HG02943 (cell line): ENCODE results near the gene MAP4.
"Not testable (repeated sequence)": the region's sequence is repeated elsewhere in the genome, so short reads cannot be mapped to it uniquely, and the experiment has no call there.

Experiments
- ATAC-seq: cut with Tn5 transposase; IDR thresholded peaks from one replicate; pipeline ENCODE4 v1.9.1; 2021; ENCODE audit warnings: mild to moderate bottlenecking, low read depth, moderate library complexity; ENCODE audit not compliant: unreplicated experiment

Gene MAP4

GRCh38 chr3:48014358-48014757 is 1.9 kb downstream of the MAP4 start:
- no peak for ATAC-seq

- ATAC-seq, result no peak
Measured at GRCh38 chr3:48013288-48013980, 2.8 kb downstream of the MAP4 start.

DNA sequence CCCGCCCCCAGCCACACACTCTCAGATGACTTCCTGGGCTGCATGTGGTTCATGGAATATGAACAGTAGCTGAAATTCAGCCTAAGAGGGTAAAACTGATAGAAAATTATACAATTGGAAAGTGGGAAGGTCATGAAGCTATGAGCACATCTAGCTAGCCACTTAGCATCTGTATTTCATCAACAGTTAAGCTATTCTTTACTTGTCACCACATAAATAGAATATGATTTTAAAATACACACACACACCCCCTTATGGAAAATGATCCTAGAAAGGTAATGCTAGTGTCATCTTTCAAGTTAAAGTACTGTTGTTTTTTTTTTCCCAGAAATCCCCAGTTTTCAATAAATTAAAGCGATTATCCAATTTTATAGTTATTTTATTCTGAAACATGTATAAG is 3.6 kb downstream of the MAP4 start:
- no peak for ATAC-seq

- not testable (repeated sequence) for ATAC-seq
Measured at GRCh38 chr3:48008066-48008465, 8.2 kb downstream of the MAP4 start.

DNA sequence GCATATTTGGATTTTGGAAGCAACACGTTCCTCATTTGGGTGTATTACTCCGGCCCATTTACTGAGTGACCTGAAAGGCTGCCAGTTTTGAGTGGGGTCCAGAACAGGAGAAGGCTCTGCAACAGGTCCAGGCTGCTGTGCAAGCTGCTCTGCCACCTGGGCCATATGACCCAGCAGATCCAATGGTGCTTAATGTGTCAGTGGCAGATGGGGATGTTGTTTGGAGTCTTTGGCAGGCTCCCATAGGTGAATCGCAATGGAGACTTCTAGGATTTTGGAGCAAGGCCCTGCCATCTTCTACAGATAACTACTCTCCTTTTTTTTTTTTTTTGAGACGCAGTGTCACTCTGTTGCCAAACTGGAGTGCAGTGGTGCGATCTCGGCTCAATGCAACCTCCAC is 8.9 kb downstream of the MAP4 start:
- not testable (repeated sequence) for ATAC-seq

- ATAC-seq, result not testable (repeated sequence)
Measured at GRCh38 chr3:48006794-48007193, 9.4 kb downstream of the MAP4 start.

DNA sequence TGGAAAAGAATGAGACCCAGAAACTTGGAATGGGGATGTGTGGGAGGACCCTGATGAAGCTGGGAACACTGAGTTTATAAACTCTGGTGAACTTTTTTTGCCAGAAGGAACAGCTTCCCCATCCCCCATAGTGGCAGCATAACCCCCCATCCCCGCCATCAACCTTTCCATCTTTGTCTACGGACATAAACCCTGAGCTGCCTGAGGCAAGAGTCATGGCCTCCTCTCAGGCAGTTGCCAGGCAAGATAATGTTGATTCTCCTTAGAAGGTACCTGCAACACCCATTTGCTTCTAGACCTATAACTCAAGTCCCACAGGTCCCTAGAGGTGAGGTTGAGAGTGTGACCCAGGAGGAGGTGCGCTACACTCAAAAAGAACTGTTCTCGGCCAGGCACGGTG is 11.5 kb downstream of the MAP4 start:
- no peak for ATAC-seq

DNA sequence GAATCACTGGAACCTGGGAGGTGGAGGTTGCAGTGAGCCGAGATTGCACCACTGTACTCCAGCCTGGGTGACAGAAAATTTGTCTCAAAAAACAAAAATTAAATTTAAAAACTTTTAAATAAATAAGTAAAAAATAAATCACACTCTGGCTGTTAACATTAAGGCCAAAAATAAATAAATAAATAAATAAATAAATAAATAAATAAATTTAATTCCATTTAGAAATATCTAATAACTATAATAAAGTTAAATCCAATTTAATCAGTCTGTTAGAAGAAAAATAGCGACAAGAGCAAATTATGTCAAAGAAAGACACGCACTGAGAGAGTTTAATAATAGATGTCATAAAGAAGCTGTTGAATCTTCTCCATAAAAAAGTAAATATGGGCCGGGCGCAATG is 13.4 kb downstream of the MAP4 start:
- ATAC-seq, result no peak

DNA sequence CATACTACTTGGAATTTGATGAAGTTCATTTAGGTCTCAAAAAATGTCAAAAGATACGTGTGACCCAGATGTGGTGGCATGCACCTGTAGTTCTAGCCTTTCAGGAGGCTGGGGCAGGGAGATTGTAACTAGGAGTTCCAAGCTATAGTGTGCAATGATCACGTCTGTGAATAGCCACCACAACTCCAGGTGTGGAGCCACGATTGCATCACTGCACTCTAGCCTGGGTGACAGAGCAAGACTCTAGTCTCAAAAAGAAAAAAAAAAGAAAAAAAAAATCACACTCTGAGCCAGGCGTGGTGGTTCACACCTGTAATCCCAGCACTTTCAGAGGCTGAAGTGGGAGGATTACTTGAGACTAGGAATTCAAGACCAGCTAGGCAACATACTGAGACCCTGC is 14.2 kb downstream of the MAP4 start:
- ATAC-seq, result no peak

GRCh38 chr3:48000212-48000611 is 16.0 kb downstream of the MAP4 start:
- no peak for ATAC-seq

DNA sequence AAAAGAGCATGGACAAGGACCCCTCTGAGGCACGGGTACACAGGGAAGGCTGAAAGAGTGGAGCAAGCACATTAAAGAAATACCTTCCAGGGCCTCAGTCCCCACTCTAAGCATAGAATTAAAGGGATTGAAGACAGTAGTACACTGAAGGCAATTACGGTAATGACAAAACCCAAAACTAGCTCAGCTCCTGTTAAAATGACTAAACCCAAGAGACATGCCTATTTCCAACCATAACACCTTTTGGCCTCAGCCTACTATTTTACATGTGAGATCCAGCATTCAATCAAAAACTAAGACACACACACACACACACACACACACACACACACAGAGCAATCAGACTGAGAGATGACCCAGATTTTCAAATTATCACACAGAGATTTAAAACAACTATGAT is 19.8 kb downstream of the MAP4 start:
- no peak for ATAC-seq

GRCh38 chr3:47994180-47994579 is 22.0 kb downstream of the MAP4 start:
- no peak for ATAC-seq

DNA sequence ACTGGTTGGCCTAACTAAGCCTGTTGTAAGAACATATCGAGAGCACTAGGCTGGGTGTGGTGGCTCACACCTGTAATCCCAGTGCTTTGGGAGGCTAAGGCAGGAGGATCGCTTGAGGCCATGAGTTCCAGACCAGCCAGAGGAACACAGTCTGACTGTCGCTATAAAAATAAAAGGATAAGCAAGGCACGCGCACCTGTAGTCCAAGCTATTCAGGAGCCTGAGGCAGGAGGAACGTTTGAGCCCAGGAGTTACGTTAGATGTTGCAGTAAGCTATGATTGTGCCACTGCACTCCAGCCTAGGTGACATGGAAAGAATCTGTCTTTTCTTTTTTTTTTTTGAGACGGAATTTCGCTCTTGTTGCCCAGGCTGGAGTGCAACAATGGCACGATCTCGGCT is 24.9 kb downstream of the MAP4 start:
- no peak for ATAC-seq

DNA sequence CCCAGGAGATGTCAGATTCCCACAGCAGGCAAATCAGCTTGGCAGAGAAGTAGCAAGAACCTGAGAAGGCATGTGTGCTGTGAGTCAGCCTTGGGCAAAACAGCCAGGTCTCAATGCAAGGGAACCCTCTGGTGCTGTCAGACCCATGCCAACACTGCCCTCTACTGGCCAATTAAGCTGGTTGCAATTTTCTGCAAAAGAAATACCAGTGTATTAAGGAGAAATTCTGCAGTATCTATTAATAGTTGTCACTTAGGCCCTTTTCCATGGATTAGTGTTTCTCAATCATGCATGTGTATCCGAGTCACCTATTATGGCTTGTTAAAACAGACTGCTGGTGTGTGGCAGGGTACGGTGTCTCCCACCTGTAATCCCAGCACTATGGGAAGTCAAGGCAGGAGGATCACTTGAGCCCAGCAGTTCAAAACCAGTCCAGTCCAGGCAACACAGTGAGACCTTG is 26.2 kb downstream of the MAP4 start:
- no peak for ATAC-seq

DNA sequence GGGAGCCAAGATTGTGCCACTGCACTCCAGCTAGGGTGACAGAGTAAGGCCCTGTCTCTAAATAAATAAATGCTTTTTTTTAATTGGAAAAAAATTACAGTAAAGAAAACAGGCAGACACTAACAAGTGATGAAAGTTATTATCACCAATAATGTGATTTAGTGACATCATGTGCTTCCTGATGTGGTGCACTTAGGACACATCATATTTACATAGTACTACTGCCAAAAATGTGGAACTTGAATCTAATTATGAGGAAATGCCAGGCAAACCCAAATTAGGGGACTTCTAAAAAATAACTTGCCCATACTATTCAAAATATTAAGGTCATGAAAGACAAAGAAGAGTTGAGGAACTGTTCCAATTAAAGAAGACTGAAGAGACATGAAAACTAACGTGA is 30.8 kb downstream of the MAP4 start:
- no peak for ATAC-seq

DNA sequence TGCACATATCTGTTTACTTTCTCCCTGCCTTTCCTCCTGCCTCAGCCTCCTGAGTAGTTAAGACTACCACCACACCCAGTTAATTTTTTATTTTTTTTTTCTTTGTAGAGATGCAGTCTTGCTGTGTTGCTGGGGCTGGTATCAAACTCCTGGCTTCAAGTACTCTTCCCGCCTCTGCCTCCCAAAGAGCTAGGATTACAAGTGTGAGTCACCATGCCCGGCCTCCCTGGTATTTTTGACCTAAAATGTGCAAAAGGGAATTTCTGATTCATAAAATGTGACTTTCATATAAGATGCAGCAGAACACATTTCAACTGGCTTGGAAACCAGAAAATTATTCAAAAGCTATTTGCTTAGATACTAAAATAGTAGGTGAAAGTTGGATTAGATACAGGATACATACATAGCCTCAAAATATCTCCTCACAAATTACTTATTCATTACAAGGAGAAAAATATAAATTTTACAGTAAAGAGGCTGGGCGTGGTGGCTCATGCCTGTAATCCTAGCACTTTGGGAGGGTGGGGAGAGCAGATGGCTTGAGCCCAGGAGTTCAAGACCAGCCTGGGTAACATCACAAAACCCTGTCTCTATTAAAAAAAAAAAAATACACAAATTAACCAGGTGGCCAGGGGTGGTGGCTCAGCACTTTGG is 32.0 kb downstream of the MAP4 start:
- no peak for ATAC-seq

DNA sequence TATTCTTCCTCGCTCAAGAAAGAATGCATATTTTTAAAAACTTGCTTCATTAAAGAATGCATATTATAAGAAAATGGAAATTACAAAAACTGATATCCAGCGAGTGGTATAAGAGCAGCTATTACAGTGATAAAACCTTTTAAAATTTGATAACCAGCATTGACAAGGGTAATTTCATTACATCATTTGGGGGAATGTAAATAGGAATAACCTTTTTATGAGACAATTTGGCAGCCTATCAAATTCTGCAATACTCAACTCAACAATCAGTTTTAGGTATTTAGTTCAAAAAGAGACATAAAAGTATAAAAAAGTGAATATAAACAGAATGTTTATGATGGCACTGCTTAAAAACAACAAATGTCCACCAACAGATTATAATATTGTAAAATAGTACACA is 35.4 kb downstream of the MAP4 start:
- no peak for ATAC-seq

- no peak for ATAC-seq
Measured at GRCh38 chr3:47979070-47979469, 37.1 kb downstream of the MAP4 start.

DNA sequence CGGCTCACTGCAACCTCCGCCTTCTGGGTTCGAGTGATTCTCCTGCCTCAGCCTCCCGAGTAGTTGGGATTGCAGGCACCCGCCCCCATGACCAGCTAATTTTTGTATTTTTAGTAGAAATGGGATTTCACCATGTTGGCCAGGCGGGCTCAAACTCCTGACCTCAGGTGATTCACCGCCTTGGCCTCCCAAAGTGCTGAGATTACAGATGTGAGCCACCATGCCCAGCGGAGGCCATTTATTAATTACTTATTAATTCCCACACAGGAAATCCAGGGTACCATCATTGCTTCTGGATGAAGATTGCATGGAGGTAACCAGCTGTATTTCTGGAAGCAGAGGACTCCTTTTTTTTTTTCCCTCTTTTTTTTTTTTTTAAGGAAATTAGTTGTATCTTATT is 37.8 kb downstream of the MAP4 start:
- no peak for ATAC-seq

- no peak for ATAC-seq
Measured at GRCh38 chr3:47976135-47976732, 40.0 kb downstream of the MAP4 start.

- no peak for ATAC-seq
Measured at GRCh38 chr3:47974974-47975470, 41.2 kb downstream of the MAP4 start.

GRCh38 chr3:47971081-47971480 is 45.1 kb downstream of the MAP4 start:
- no peak for ATAC-seq
